Right atrium auricular region (tissue), 2 donors: ENCODE results near the gene COL12A1. TPM values are rescaled to one million over a fixed set of nuclear protein-coding genes. Genes with fewer than 3 reads are reported as not detected.

Source experiments
- DNase-seq: peaks from one replicate; pipeline ENCODE4 v3.0.0-alpha.2; 2019; ENCODE audit warnings: low spot score
- H3K27ac ChIP-seq, 2 donors: fragments of 200-600 bp; sonication (generic); 1 replicate in 1 of 2; 2 replicates in 1 of 2; pipeline ENCODE4 v1.5.1; 2016 to 2019
- H3K27me3 ChIP-seq, 2 donors: fragments of 200-600 bp; sonication (generic); one replicate each; pipeline versions ENCODE4 v1.5.1 to v1.6.0; 2017 to 2019
- H3K36me3 ChIP-seq: fragments of 200-600 bp; sonication (generic); one replicate; pipeline ENCODE4 v1.5.1; 2016
- H3K4me1 ChIP-seq, 2 donors: fragments of 200-600 bp; sonication (generic); one replicate each; pipeline versions ENCODE4 v1.5.1 to v1.6.0; 2017 to 2019
- H3K4me3 ChIP-seq, 2 donors: fragments of 200-600 bp; sonication (generic); 1 replicate in 1 of 2; 2 replicates in 1 of 2; pipeline ENCODE4 v1.5.1; 2017 to 2019; ENCODE audit warnings: mild to moderate bottlenecking in 1 of 2, moderate library complexity in 1 of 2
- H3K9me3 ChIP-seq, 2 donors: fragments of 200-600 bp; sonication (generic); one replicate each; pipeline ENCODE4 v1.5.1; 2019
- total RNA-seq, 2 donors: library from RNA; depleted of rRNA; stranded (reverse); fragments of >200 nt; gene quantifications; one replicate each; pipeline ENCODE4 v1.1.0, GENCODE V29; 2016
- TF ChIP-seq, protein P1 (sequence below), 2 donors: fragments of 200-600 bp; sonication (generic); IDR thresholded peaks; one replicate each; pipeline ENCODE4 v1.5.1; 2019; ENCODE audit warnings: antibody characterized with exemption in 2 of 2

COL12A1 gene
- total RNA-seq, 2 donors from 2014 or later, result 28.6 to 29.7 TPM

DNA sequence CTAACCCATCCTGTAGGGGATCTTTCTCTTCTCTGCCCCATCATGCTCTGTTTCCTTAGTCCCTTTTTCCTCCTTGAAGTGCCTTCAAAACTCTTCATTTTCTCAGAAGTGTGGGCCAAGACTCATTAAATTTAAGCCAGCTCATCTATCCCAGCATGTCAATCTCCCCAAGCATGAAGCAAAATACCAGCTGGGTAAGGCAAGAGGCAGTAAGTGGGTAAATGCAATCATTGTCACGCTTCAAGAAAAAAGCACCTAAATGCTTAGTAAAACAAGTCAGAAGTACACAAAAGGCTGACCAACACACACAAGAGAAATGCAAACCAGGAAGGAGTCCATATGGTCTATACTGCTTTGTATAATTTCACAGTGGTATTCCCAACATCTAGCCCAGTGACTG lies 61.5 kb downstream of the COL12A1 start:
- Histone ChIP-seq H3K9me3 (no peaks in the 10 kb centered on the region), H3K27ac (no peak overlapping the region), H3K36me3 (no peaks in the 10 kb centered on the region), H3K4me1 (peaks cover 0 to 6% of the 10 kb centered on the region in 2 donors), H3K4me3 (no peak overlapping the region), H3K27me3 (no peaks in the 10 kb centered on the region)
- DNase-seq, result no peak
- TF ChIP-seq, protein P1, sequence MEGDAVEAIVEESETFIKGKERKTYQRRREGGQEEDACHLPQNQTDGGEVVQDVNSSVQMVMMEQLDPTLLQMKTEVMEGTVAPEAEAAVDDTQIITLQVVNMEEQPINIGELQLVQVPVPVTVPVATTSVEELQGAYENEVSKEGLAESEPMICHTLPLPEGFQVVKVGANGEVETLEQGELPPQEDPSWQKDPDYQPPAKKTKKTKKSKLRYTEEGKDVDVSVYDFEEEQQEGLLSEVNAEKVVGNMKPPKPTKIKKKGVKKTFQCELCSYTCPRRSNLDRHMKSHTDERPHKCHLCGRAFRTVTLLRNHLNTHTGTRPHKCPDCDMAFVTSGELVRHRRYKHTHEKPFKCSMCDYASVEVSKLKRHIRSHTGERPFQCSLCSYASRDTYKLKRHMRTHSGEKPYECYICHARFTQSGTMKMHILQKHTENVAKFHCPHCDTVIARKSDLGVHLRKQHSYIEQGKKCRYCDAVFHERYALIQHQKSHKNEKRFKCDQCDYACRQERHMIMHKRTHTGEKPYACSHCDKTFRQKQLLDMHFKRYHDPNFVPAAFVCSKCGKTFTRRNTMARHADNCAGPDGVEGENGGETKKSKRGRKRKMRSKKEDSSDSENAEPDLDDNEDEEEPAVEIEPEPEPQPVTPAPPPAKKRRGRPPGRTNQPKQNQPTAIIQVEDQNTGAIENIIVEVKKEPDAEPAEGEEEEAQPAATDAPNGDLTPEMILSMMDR (IDR thresholded peaks at IDR 0.05), result no peak

DNA sequence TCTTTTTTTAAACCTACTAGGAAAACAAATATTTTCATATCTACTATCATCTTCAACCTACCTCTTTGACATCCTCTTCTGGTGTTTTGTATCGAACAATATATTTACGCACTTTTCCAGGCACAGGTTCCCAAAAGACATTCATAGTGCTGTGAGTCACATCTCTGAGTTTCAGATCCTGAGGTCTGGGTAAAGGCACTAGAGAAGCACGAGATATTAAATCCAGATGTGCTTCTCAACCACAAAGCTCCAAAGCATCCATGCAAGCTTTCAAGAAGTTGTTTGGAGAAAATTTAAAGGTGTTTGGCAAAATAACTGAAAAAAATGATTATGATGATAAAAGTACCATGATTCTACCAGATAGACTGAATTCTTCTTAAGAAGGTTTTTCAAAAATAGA lies 62.7 kb downstream of the COL12A1 start:
- TF ChIP-seq, protein P1 (IDR thresholded peaks at IDR 0.05), result no peak
- Histone ChIP-seq H3K4me3 (no peak overlapping the region), H3K4me1 (peaks cover 0 to 6% of the 10 kb centered on the region in 2 donors), H3K9me3 (no peaks in the 10 kb centered on the region), H3K27ac (no peak overlapping the region), H3K36me3 (no peaks in the 10 kb centered on the region), H3K27me3 (no peaks in the 10 kb centered on the region)
- no peak for DNase-seq

DNA sequence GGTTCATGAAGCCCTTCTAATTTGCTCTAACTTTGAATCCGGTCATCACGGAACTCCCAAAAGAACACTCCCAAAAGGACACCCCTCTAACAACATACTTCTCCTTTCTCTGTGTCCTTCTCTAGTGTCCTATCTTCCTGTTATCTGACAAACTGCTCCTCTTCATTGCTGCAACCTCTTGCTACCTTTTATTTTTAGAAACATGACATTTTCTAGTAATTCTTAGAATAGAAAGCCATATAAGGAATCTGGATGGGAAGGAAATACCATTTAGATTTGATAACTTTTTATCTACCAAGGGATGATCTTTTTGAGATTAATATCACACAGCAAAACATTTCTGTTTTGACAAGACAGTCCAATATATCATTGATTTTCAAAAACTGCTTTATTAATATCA lies 63.1 kb downstream of the COL12A1 start:
- no peak overlapping the region for H3K4me3 ChIP-seq
- H3K9me3 ChIP-seq, result no peaks in the 10 kb centered on the region
- peaks cover 0 to 6% of the 10 kb centered on the region in 2 donors for H3K4me1 ChIP-seq
- no peaks in the 10 kb centered on the region for H3K27me3 ChIP-seq
- TF ChIP-seq, protein P1 (IDR thresholded peaks at IDR 0.05), result no peak
- H3K27ac ChIP-seq, result no peak overlapping the region
- no peaks in the 10 kb centered on the region for H3K36me3 ChIP-seq
- DNase-seq, result no peak

DNA sequence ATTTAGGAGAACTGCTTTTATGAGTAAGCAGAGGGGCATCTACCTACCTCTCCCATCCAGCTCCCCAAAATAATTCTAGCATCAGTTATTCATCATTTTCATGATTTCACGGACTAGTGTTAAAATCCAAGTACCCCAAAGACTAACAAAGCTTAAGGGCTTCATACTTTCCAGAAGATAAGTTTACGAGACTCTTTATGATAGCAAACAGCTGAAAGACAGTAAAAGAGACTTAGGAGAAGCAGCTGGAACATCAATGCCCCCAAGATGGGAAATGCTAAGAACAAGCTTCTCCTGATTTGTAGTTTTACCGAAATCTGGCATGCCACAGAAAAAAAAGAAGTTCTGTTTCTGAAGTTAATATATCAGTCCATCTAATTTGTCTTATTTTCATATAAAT lies 70.0 kb downstream of the COL12A1 start:
- TF ChIP-seq, protein P1 (IDR thresholded peaks at IDR 0.05), result no peak
- no peaks in the 10 kb centered on the region for H3K4me1 ChIP-seq
- H3K4me3 ChIP-seq, result no peak overlapping the region
- no peak overlapping the region for H3K27ac ChIP-seq
- DNase-seq, result no peak
- no peaks in the 10 kb centered on the region for H3K9me3 ChIP-seq
- H3K27me3 ChIP-seq, result no peaks in the 10 kb centered on the region
- H3K36me3 ChIP-seq, result no peaks in the 10 kb centered on the region

DNA sequence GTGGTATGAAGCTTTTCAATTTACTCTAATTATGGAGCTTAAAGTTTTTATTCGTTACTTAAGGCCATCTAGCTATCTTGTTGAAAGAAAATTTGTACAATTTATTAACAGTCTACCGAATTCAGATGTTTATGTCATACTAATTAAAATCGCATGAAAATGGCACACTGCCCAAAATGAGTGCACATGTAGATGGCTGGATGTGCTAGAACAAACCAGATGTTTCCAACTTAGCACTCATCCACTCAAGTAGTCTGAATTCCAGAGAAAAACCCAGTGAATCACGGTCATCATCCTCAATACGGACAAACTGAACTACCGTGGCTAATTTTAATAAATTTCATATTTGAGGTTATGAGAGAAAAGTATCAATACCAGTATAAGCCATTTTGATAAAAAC lies 70.4 kb downstream of the COL12A1 start:
- Histone ChIP-seq H3K4me1 (no peaks in the 10 kb centered on the region), H3K36me3 (no peaks in the 10 kb centered on the region), H3K9me3 (no peaks in the 10 kb centered on the region), H3K27ac (no peak overlapping the region), H3K27me3 (no peaks in the 10 kb centered on the region), H3K4me3 (no peak overlapping the region)
- TF ChIP-seq, protein P1 (IDR thresholded peaks at IDR 0.05), result no peak
- DNase-seq, result no peak

DNA sequence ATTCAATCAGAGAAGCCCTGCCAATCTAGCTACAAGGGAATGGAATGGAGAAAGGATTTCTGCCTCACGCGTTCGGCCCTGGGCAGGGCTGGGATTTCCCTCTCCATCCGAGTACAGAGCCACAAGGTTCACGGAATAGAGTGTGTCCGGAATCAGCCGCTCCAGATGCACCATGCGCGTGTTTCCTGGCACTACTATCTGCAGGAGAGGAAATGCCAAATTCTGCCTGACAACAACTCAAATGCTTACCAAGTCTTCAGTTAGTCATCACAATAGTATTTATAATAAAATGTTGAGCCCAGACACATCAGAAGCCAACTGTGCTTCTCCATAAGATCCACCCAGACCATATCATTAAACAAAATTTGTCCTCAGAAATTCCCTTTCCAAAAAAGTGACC lies 75.1 kb downstream of the COL12A1 start:
- TF ChIP-seq, protein P1 (IDR thresholded peaks at IDR 0.05), result no peak
- Histone ChIP-seq H3K4me3 (no peak overlapping the region), H3K27me3 (no peaks in the 10 kb centered on the region), H3K36me3 (no peaks in the 10 kb centered on the region), H3K27ac (no peak overlapping the region), H3K4me1 (no peaks in the 10 kb centered on the region), H3K9me3 (no peaks in the 10 kb centered on the region)
- no peak for DNase-seq
